Testis (tissue), 5 donors: ENCODE results near the gene ZNF689. TPM values are rescaled to one million over a fixed set of nuclear protein-coding genes. Genes with fewer than 3 reads are reported as not detected.

Experiments
- DNase-seq: peaks from one replicate; pipeline ENCODE4 v3.0.0-alpha.2; 2019
- H3K27ac ChIP-seq, 2 donors: fragments of 200-600 bp; sonication (generic); one replicate each; pipeline ENCODE4 v1.5.1; 2019
- H3K27me3 ChIP-seq: fragments of 200-600 bp; sonication (generic); one replicate; pipeline ENCODE4 v1.5.1; 2019
- H3K36me3 ChIP-seq: fragments of 200-600 bp; sonication (generic); one replicate; pipeline ENCODE4 v1.5.1; 2017; ENCODE audit warnings: low read depth; ENCODE audit errors: missing control alignments
- H3K4me1 ChIP-seq: fragments of 200-600 bp; sonication (generic); one replicate; pipeline ENCODE4 v1.5.1; 2019
- H3K4me3 ChIP-seq, 2 donors: fragments of 200-600 bp; sonication (generic); one replicate each; pipeline ENCODE4 v1.5.1; 2017 to 2019
- H3K9me3 ChIP-seq: fragments of 200-600 bp; sonication (generic); one replicate; pipeline ENCODE4 v1.5.1; 2017
- POLR2A ChIP-seq: fragments of 450-650 bp; IDR thresholded peaks from one replicate; pipeline ENCODE4 v1.6.1; 2017; ENCODE audit warnings: antibody characterized with exemption, mild to moderate bottlenecking, moderate library complexity
- WGBS, 2 donors: methylation state at CpG; one replicate each; pipeline ENCODE4 v1.1.5; 2018; 5-methylcytosine and 5-hydroxymethylcytosine counted together
- intact Hi-C: fragments of 100-400 bp; cut with DNase I; formaldehyde crosslinking; loops from one replicate; pipeline ENCODE4 v1.15.1; 2023; ENCODE audit warnings: low total_unique reads
- long read RNA-seq, 2 donors: transcript quantifications; one replicate each; lab custom pipeline, GENCODE V29; 2026
- polyA plus RNA-seq: library from polyadenylated mRNA; stranded (reverse); fragments of 350-450 nt; fragmentation: Illumina TruSeq; extraction: RNeasy Lipid Tissue Mini Kit (QIAGEN cat#74804); gene quantifications from one replicate; pipeline ENCODE4 v1.2.3, GENCODE V29; 2014; ENCODE audit warnings: low read depth, low replicate concordance; ENCODE audit not compliant: insufficient read depth
- total RNA-seq, 2 donors: library from RNA; depleted of rRNA; stranded (reverse); fragments of >200 nt; gene quantifications; one replicate each; pipeline ENCODE4 v1.2.3, GENCODE V29; 2016
- TF ChIP-seq, protein P1 (sequence below), 3 experiments: fragments of 450-650 bp in 2 of 3; fragments of 200-600 bp in 1 of 3; sonication (generic) in 1 of 3; IDR thresholded peaks; one replicate each; pipeline ENCODE4 v1.5.1; 2016 to 2019; ENCODE audit warnings: antibody characterized with exemption in 3 of 3, mild to moderate bottlenecking in 2 of 3, moderate library complexity in 1 of 3

The ZNF689 gene
- 10 to 100 TPM; 33.0 to 41.3 TPM for total RNA-seq
- 82.7 TPM for polyA plus RNA-seq
- long read RNA-seq, donor 1, transcript ZNF689-201 (3 exons, 3,547 nt): major isoform, 9 of 49 reads
- long read RNA-seq, donor 1, partial matches to known transcripts: 33 of 49 reads
- long read RNA-seq, donor 1, other reads (novel, unspliced or antisense): 7 of 49 reads
- long read RNA-seq, donor 2, partial matches to known transcripts: 0 of 4 reads
- long read RNA-seq, donor 2, other reads (novel, unspliced or antisense): 0 of 4 reads

DNA sequence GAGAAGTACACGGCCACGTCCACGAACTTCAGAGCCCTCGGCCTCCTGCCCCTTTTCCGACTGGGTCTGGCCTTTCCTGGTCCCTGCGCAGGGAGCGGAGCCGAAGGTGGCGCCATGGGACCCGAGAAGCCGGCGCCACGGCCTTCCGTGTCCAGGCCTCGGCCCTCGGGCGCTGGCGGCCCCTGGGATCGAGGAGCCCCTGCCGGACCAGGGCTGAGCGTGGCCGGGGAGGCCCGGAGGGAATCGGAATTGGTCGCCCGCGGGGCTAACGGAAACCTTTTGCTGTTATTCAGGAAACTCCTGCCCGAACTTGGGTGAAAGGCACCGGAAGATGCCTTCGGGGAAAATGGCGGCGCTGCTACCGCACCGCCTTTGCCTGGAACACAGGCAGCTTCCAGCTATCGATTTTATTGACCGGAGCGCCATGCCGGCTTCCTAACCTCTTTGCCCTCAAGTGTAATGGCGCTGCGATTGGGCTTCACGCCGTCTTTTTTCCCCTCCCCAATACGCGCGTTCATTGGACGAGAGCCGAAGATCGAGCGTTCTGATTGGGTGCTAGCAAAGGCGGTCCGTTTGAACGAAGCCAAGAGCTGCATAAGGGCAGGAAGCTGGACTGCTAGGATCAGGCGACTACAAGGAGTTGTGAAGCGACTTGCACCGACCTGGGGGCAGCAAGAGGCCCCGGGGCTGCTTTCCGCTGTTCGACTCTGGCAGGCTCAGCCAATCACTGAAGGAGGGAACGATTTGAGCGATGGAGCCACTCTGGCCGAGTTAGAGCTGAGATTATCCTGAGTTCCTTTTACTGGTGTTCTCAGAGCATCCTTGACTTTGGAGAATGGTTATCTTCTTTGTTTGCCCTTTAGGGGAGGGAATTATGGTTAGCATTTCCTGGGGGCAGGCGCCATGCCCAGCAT is at the start of gene ZNF689:
ZNF689 (minus strand) TSS at position 464 of the 914 bp plus-strand sequence; CDS start at position 116, 348 bp downstream.
- intact Hi-C loops: no loop called here
- DNase-seq: peak; percentile 98
- peak within 1 kb of the TSS; percentile 86 to 99 for H3K27ac ChIP-seq
- WGBS, 2 donors: 1 to 2% methylated on average over 28 to 63 of the region's 63 CpGs
- H3K4me3 ChIP-seq: peak within 1 kb of the TSS; percentile 89 to 96
- no peaks in the 10 kb centered on the region for H3K36me3 ChIP-seq
- no peak for TF ChIP-seq POLR2A
- TF ChIP-seq, protein P1, sequence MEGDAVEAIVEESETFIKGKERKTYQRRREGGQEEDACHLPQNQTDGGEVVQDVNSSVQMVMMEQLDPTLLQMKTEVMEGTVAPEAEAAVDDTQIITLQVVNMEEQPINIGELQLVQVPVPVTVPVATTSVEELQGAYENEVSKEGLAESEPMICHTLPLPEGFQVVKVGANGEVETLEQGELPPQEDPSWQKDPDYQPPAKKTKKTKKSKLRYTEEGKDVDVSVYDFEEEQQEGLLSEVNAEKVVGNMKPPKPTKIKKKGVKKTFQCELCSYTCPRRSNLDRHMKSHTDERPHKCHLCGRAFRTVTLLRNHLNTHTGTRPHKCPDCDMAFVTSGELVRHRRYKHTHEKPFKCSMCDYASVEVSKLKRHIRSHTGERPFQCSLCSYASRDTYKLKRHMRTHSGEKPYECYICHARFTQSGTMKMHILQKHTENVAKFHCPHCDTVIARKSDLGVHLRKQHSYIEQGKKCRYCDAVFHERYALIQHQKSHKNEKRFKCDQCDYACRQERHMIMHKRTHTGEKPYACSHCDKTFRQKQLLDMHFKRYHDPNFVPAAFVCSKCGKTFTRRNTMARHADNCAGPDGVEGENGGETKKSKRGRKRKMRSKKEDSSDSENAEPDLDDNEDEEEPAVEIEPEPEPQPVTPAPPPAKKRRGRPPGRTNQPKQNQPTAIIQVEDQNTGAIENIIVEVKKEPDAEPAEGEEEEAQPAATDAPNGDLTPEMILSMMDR (IDR thresholded peaks at IDR 0.05): no peak
- H3K9me3 ChIP-seq: no peaks in the 10 kb centered on the region
- H3K4me1 ChIP-seq: no peaks in the 10 kb centered on the region
- no peaks in the 10 kb centered on the region for H3K27me3 ChIP-seq

DNA sequence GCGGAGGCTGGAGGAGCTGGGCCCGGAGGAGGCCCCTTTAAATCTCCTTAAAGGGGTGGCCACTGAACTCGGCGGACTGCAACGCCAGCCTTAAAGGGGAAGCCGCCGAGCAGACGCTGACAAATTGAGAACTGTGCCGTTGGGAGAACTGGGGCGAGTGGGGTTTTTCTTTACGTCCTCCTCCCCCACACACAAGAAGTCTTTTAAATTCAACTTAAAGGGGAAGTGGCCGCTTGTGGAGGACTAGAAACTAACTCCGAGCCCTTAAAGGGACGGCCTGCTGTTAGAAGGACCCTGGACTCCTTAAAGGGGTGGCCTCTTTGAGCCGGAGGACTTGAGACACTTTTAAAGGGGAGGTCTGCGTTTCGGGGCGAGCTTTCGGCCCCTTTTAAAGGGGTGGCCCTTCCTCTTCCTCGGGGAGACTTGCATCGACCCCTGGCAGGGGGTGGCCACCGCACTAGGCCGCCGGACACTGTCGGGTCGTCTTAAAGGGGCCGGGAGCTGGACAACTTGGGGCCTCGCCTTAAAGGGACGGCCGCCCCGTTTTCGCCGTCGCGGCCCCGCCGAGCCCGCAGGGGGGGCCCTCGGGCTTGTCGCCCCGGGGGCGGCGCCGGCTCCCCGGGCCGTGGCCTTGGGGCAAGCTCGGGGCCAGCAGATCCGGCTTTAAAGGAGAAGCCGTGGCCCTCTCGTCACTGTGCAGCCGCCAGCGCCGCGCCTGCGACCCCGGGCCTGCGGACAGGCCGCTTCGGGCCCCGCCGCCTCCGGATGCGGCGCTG is 48.7 kb upstream of the ZNF689 start:
- WGBS, 2 donors: 0% methylated on average over 3 to 40 of the region's 64 CpGs
- Histone ChIP-seq H3K4me1 (peaks cover 38% of the 10 kb centered on the region), H3K27ac (peak overlapping the region; percentile 95 to 99), H3K4me3 (peak overlapping the region; percentile 76 to 95), H3K36me3 (no peaks in the 10 kb centered on the region), H3K9me3 (no peaks in the 10 kb centered on the region), H3K27me3 (no peaks in the 10 kb centered on the region)
- peak; percentile 95 for DNase-seq
- TF ChIP-seq, protein P1 (IDR thresholded peaks at IDR 0.05): peak in 2 of 3 experiments; percentile 9 to 19
- no peak for TF ChIP-seq POLR2A
- intact Hi-C loops: no loop called here

DNA sequence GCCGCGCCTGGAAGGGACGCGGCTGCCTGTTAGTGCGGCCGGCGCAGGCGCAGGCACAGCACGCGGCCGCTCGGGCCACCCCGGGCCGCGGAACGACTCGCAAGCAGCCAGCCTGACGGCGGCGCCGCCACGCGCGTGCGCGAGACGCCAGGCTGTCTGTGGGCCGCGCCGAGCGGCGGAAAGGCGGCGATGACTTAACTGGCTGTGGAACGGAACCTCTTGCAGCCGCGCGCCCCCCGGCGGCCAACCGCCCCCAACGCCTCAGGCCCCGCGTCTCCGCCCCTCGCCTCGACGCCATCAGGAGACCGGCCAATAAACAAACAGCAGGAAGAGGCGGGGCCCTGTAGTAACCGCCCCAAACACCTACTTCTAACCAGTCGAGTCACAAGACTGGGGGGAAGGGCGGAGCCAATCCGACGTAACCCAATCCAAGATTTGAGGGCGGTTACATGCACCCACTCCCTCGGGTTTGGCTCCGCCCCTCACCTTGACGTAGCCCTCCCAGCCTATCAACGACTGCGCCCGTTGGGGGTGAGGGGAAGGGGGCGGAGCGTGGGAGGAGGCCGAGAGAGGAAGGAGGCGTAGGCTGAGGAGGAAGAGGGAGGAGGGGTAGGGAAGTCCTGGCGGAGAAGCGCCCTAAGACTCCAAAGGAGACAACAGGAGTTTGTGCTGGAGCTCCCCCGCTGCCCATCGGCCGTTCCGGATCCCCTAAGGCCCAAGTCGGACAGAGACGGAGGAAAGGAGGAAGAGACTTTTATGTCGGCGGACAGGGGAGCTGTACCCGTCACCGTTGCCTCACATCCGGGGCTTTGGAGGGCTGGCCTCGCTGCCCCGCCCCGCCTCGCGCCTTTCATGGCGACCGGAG is 47.9 kb upstream of the ZNF689 start, which contains the start of gene FBRS:
FBRS (plus strand) TSS at position 566 of the 865 bp plus-strand sequence. CDS start 1,088 bp downstream, outside the sequence.
- H3K9me3 ChIP-seq: no peaks in the 10 kb centered on the region
- TF ChIP-seq, protein P1 (IDR thresholded peaks at IDR 0.05): peak; percentile 75 to 88 (median 77)
- peak; percentile 84 for TF ChIP-seq POLR2A
- H3K4me1 ChIP-seq: peaks cover 34% of the 10 kb centered on the region
- intact Hi-C loops: no loop called here
- WGBS, 2 donors: 0 to 2% methylated on average over 15 to 51 of the region's 86 CpGs
- H3K27ac ChIP-seq: peak within 1 kb of the TSS; percentile 95 to 99
- peak within 1 kb of the TSS; percentile 76 to 95 for H3K4me3 ChIP-seq
- no peaks in the 10 kb centered on the region for H3K36me3 ChIP-seq
- peak; percentile 100 for DNase-seq
- no peaks in the 10 kb centered on the region for H3K27me3 ChIP-seq
